Measurements from ENCODE around the gene KLHL26. TPM values are rescaled to one million over a fixed set of nuclear protein-coding genes. Genes with fewer than 3 reads are reported as not detected.
A peak's percentile ranks its signal among the peaks of the same experiment; 100 is the strongest.

KLHL26 gene
- total RNA-seq, 1 donor from 2014 or later: 10.9 TPM

GRCh38 chr19:18700501-18701249 lies 63.8 kb downstream of the KLHL26 start:
- peaks cover 46% of the 10 kb centered on the region for H3K4me1 Mint-ChIP-seq
- peak; percentile 87 for ATAC-seq (ENCODE audit: low read depth)
- no peaks in the 10 kb centered on the region for H3K36me3 Mint-ChIP-seq (ENCODE audit: low read depth)
- intact Hi-C loops (cut with micrococcal nuclease): loop anchor here (1.0 to 5.0 kb wide), 6 partner anchors 17 to 217 kb away; partner anchors contain the start of genes COMP, COPE, CRTC1 and DDX49
- H3K4me3 Mint-ChIP-seq: peak overlapping the region; percentile 85
- ChIA-PET CTCF (interaction anchor here (1.5 kb wide), 1 partner anchor 147 kb away, joined by 4 read pairs; no protein-coding TSS in a partner anchor), POLR2A (interaction anchor here (0.6 to 1.2 kb wide), 12 partner anchors 10 to 610 kb away, joined by 3 to 9 read pairs (median 4); partner anchors contain the start of genes ELL, KXD1, REX1BD and UBA52)
- H3K27me3 Mint-ChIP-seq: no peaks in the 10 kb centered on the region
- no peak for TF ChIP-seq CTCF (IDR thresholded peaks at IDR 0.05)
- peak; percentile 63 for DNase-seq
- H3K27ac Mint-ChIP-seq: peak overlapping the region; percentile 95
- no peaks in the 10 kb centered on the region for H3K9me3 Mint-ChIP-seq

GRCh38 chr19:18701250-18701608 lies 64.4 kb downstream of the KLHL26 start:
- Mint-ChIP-seq H3K9me3 (no peaks in the 10 kb centered on the region), H3K36me3 (ENCODE audit: low read depth) (no peaks in the 10 kb centered on the region), H3K4me1 (peaks cover 41% of the 10 kb centered on the region), H3K4me3 (peak overlapping the region; percentile 85), H3K27me3 (no peaks in the 10 kb centered on the region), H3K27ac (peak overlapping the region; percentile 95)
- TF ChIP-seq CTCF (IDR thresholded peaks at IDR 0.05): no peak
- ChIA-PET POLR2A (interaction anchor here (0.7 to 0.9 kb wide), 2 partner anchors 11 to 405 kb away, joined by 3 to 6 read pairs; no protein-coding TSS in a partner anchor), CTCF (interaction anchor here (1.5 kb wide), 1 partner anchor 146 kb away, joined by 4 read pairs; no protein-coding TSS in a partner anchor)
- DNase-seq (no peak), ATAC-seq (ENCODE audit: low read depth) (peak; percentile 8)
- intact Hi-C loops (cut with micrococcal nuclease): loop anchor here (2.0 to 5.0 kb wide), 5 partner anchors 64 to 216 kb away; partner anchors contain the start of genes COMP, COPE, DDX49 and ELL

GRCh38 chr19:18704054-18704453 lies 67.2 kb downstream of the KLHL26 start:
- no peaks in the 10 kb centered on the region for H3K27me3 Mint-ChIP-seq
- H3K27ac Mint-ChIP-seq: no peak overlapping the region
- H3K36me3 Mint-ChIP-seq (ENCODE audit: low read depth): no peaks in the 10 kb centered on the region
- ChIA-PET POLR2A (interaction anchor here (0.6 kb wide), 1 partner anchor 194 kb away, joined by 8 read pairs; no protein-coding TSS in a partner anchor), CTCF (no interaction called here)
- H3K4me1 Mint-ChIP-seq: peaks cover 34% of the 10 kb centered on the region
- no peak for ATAC-seq (ENCODE audit: low read depth)
- TF ChIP-seq CTCF (IDR thresholded peaks at IDR 0.05): no peak
- H3K9me3 Mint-ChIP-seq: no peaks in the 10 kb centered on the region
- no peak overlapping the region for H3K4me3 Mint-ChIP-seq
- DNase-seq: no peak
- intact Hi-C loops (cut with micrococcal nuclease): loop anchor here (5.0 kb wide), 4 partner anchors 88 to 213 kb away; partner anchors contain the start of genes COMP, COPE, DDX49 and ELL

- no peaks in the 10 kb centered on the region for H3K36me3 Mint-ChIP-seq (ENCODE audit: low read depth)
- no peaks in the 10 kb centered on the region for H3K9me3 Mint-ChIP-seq
- ChIA-PET CTCF (no interaction called here), POLR2A (no interaction called here)
- intact Hi-C loops (cut with micrococcal nuclease): loop anchor here (5.0 kb wide), 4 partner anchors 87 to 212 kb away; partner anchors contain the start of genes COMP, COPE, DDX49 and ELL
- H3K4me3 Mint-ChIP-seq: no peak overlapping the region
- no peak for ATAC-seq (ENCODE audit: low read depth)
- no peak for DNase-seq
- TF ChIP-seq CTCF (IDR thresholded peaks at IDR 0.05): no peak
- H3K27ac Mint-ChIP-seq: no peak overlapping the region
- H3K27me3 Mint-ChIP-seq: no peaks in the 10 kb centered on the region
- peaks cover 31% of the 10 kb centered on the region for H3K4me1 Mint-ChIP-seq
These were observed 68.1 kb downstream of the KLHL26 start for GRCh38 chr19:18704971-18705370.
